ENCODE results near the gene SPRY1.

SPRY1 gene

DNA sequence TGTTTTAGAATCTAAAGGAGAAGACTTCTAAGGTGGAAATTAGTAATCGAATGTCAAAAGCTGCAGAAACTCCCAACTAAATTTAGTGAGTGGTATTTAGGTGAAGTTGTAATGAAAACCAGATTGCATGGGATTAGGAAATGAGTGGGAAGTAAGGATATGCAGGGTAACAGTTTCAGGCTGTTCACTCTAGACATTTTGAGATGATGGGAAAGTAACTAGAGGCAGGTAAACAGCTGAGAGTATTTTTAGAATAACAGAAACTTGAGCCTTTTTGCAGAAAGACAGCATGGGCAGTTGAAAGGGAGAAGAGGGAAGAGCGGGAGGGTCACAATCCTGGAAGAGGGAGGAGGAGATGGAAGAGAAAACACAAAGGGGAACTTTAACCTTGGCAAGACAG lies 12.7 kb downstream of the SPRY1 start:
- H3K27me3 ChIP-seq (ENCODE audit: insufficient read depth, low read length, poor library complexity), result no peaks in the 10 kb centered on the region
- ATAC-seq (ENCODE audit: insufficient read depth, low read depth) (no peak), DNase-seq (no peak)
- no peak overlapping the region for H3K4me3 ChIP-seq (ENCODE audit: low read depth in 1 of 2, low read length in 2 of 2)
- no peaks in the 10 kb centered on the region for H3K79me2 ChIP-seq (ENCODE audit: insufficient read depth, low read length)
- no peak for TF ChIP-seq EZH2 (IDR thresholded peaks at IDR 0.05; ENCODE audit: borderline replicate concordance, low read depth, low read length, severe bottlenecking)
- TF ChIP-seq, protein P1, sequence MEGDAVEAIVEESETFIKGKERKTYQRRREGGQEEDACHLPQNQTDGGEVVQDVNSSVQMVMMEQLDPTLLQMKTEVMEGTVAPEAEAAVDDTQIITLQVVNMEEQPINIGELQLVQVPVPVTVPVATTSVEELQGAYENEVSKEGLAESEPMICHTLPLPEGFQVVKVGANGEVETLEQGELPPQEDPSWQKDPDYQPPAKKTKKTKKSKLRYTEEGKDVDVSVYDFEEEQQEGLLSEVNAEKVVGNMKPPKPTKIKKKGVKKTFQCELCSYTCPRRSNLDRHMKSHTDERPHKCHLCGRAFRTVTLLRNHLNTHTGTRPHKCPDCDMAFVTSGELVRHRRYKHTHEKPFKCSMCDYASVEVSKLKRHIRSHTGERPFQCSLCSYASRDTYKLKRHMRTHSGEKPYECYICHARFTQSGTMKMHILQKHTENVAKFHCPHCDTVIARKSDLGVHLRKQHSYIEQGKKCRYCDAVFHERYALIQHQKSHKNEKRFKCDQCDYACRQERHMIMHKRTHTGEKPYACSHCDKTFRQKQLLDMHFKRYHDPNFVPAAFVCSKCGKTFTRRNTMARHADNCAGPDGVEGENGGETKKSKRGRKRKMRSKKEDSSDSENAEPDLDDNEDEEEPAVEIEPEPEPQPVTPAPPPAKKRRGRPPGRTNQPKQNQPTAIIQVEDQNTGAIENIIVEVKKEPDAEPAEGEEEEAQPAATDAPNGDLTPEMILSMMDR (IDR thresholded peaks at IDR 0.05; ENCODE audit: borderline replicate concordance, extremely low read depth, low read length, poor library complexity, severe bottlenecking), result no peak
- no peaks in the 10 kb centered on the region for H4K20me1 ChIP-seq (ENCODE audit: insufficient read depth, low read length)
- no peak overlapping the region for H2AFZ ChIP-seq (ENCODE audit: low read depth, low read length)
- no peak overlapping the region for H3K27ac ChIP-seq (ENCODE audit: low read length)
- no peaks in the 10 kb centered on the region for H3K9me3 ChIP-seq (ENCODE audit: insufficient read depth, low read length, severe bottlenecking)
- no peak overlapping the region for H3K9ac ChIP-seq (ENCODE audit: low read depth, low read length)
- no peaks in the 10 kb centered on the region for H3K4me1 ChIP-seq (ENCODE audit: insufficient read depth, low read length)
- H3K36me3 ChIP-seq (ENCODE audit: insufficient read depth, low read length), result no peaks in the 10 kb centered on the region
- H3K4me2 ChIP-seq (ENCODE audit: insufficient read depth, low read length), result no peak overlapping the region

DNA sequence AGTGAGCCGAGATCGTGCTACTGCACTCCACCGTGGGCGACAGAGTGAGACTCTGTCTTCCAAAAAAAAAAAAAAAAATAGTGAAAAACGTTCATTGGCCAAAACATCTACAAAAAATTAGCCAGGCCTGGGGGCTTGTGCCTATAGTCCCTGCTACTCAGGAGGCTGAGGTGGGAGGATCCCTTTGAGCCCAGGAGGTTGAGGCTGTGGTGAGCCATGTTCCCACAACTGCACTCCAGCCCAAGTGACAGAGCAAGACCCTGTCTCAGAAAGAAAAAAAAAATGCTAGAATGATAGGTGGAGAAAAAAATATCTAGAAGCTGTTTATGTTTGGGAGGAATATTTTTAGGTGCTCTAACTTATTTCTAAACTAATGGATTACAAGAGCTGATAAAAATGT lies 14.9 kb downstream of the SPRY1 start:
- no peak overlapping the region for H2AFZ ChIP-seq (ENCODE audit: low read depth, low read length)
- H3K9me3 ChIP-seq (ENCODE audit: insufficient read depth, low read length, severe bottlenecking), result no peaks in the 10 kb centered on the region
- no peak overlapping the region for H3K4me3 ChIP-seq (ENCODE audit: low read depth in 1 of 2, low read length in 2 of 2)
- DNase-seq (peak; percentile 30), ATAC-seq (ENCODE audit: insufficient read depth, low read depth) (no peak)
- TF ChIP-seq, protein P1 (IDR thresholded peaks at IDR 0.05; ENCODE audit: borderline replicate concordance, extremely low read depth, low read length, poor library complexity, severe bottlenecking), result no peak
- TF ChIP-seq EZH2 (IDR thresholded peaks at IDR 0.05; ENCODE audit: borderline replicate concordance, low read depth, low read length, severe bottlenecking), result no peak
- no peaks in the 10 kb centered on the region for H4K20me1 ChIP-seq (ENCODE audit: insufficient read depth, low read length)
- H3K36me3 ChIP-seq (ENCODE audit: insufficient read depth, low read length), result no peaks in the 10 kb centered on the region
- H3K27ac ChIP-seq (ENCODE audit: low read length), result no peak overlapping the region
- no peaks in the 10 kb centered on the region for H3K27me3 ChIP-seq (ENCODE audit: insufficient read depth, low read length, poor library complexity)
- H3K4me1 ChIP-seq (ENCODE audit: insufficient read depth, low read length), result no peaks in the 10 kb centered on the region
- no peaks in the 10 kb centered on the region for H3K79me2 ChIP-seq (ENCODE audit: insufficient read depth, low read length)
- H3K9ac ChIP-seq (ENCODE audit: low read depth, low read length), result no peak overlapping the region
- no peak overlapping the region for H3K4me2 ChIP-seq (ENCODE audit: insufficient read depth, low read length)

DNA sequence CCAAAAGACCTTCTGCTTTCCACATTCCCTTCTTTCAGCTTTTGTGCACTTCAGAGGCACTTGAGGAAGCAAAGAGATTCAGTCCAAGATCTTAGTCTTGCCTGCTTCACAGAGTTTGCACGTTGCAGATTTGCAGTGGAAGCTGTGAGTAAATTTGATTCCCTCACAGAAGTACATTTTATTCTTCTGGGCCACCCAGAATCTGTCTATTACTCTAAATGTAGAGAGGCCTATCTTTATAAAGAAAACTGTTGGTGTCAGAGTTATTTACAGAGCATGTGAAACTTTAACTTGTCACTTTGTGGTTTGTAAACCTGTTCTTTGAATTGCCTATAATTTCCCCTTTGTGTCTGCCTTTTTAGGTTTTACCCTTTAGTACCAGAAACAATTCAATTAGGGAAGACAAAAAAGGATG lies 15.5 kb downstream of the SPRY1 start:
- Histone ChIP-seq H3K27ac (ENCODE audit: low read length) (no peak overlapping the region), H4K20me1 (ENCODE audit: insufficient read depth, low read length) (no peaks in the 10 kb centered on the region), H3K79me2 (ENCODE audit: insufficient read depth, low read length) (no peaks in the 10 kb centered on the region), H2AFZ (ENCODE audit: low read depth, low read length) (no peak overlapping the region), H3K4me1 (ENCODE audit: insufficient read depth, low read length) (no peaks in the 10 kb centered on the region), H3K9ac (ENCODE audit: low read depth, low read length) (no peak overlapping the region), H3K27me3 (ENCODE audit: insufficient read depth, low read length, poor library complexity) (no peaks in the 10 kb centered on the region), H3K9me3 (ENCODE audit: insufficient read depth, low read length, severe bottlenecking) (no peaks in the 10 kb centered on the region), H3K4me3 (ENCODE audit: low read depth in 1 of 2, low read length in 2 of 2) (no peak overlapping the region), H3K4me2 (ENCODE audit: insufficient read depth, low read length) (no peak overlapping the region), H3K36me3 (ENCODE audit: insufficient read depth, low read length) (no peaks in the 10 kb centered on the region)
- ATAC-seq (ENCODE audit: insufficient read depth, low read depth) (0 out of 3 replicates have a peak, but pooled peaks have one; percentile 9), DNase-seq (no peak)
- TF ChIP-seq, protein P1 (IDR thresholded peaks at IDR 0.05; ENCODE audit: borderline replicate concordance, extremely low read depth, low read length, poor library complexity, severe bottlenecking), result no peak
- TF ChIP-seq EZH2 (IDR thresholded peaks at IDR 0.05; ENCODE audit: borderline replicate concordance, low read depth, low read length, severe bottlenecking), result no peak

Data from DND-41 (cell line).